GM12878 (cell line): ENCODE measurements around the gene FBLN5.

Source experiments
- CTCF ChIP-seq, 3 experiments: IDR thresholded peaks in 2 of 3; conservative IDR thresholded peaks in 1 of 3; 2 replicates each; pipeline ENCODE4 v1.5.1; 2011; ENCODE audit warnings: low read depth in 3 of 3, low read length in 3 of 3, mild to moderate bottlenecking in 3 of 3, control low read depth in 2 of 3, moderate library complexity in 2 of 3, inconsistent platforms in 1 of 3, mixed read lengths in 1 of 3; ENCODE audit not compliant: control insufficient read depth in 2 of 3, insufficient read depth in 1 of 3; ENCODE audit errors: extremely low read depth in 1 of 3
- EP300 ChIP-seq, 2 experiments: fragments of 150-350 bp in 1 of 2; IDR thresholded peaks; 2 replicates each; pipeline ENCODE4 v1.6.1; 2011 to 2012; ENCODE audit warnings: low read depth in 2 of 2, low read length in 2 of 2, borderline replicate concordance in 1 of 2, improper control_type of control experiment in 1 of 2, inconsistent platforms in 1 of 2; ENCODE audit not compliant: control insufficient read depth in 1 of 2
- NFYA ChIP-seq: IDR thresholded peaks from 2 replicates; pipeline ENCODE4 v1.6.1; 2011; ENCODE audit warnings: low read depth, mild to moderate bottlenecking, low read length, improper control_type of control experiment, borderline replicate concordance
- POLR2A ChIP-seq: IDR thresholded peaks from 2 replicates; pipeline ENCODE4 v1.6.1; 2011; ENCODE audit warnings: low read depth, mild to moderate bottlenecking, low read length
- POLR2AphosphoS5 ChIP-seq: IDR thresholded peaks from 2 replicates; pipeline ENCODE4 v1.6.1; 2011; ENCODE audit warnings: mild to moderate bottlenecking, low read length, inconsistent platforms
- REST ChIP-seq: IDR thresholded peaks from 2 replicates; pipeline ENCODE4 v1.6.1; 2012; ENCODE audit warnings: mild to moderate bottlenecking, low read depth, low read length
- ZZZ3 ChIP-seq: IDR thresholded peaks from 2 replicates; pipeline ENCODE4 v1.6.1; 2011; ENCODE audit warnings: low read depth; ENCODE audit not compliant: control insufficient read depth, insufficient read length

GRCh38 chr14:91961297-91962220 lies 14.1 kb upstream of the FBLN5 start:
- TF ChIP-seq REST (no peak), EP300 (IDR thresholded peaks at IDR 0.05; ENCODE audit: borderline replicate concordance in 1 of 2, control insufficient read depth in 1 of 2, low read depth in 2 of 2, low read length in 2 of 2) (no peak), NFYA (no peak), POLR2A (no peak), ZZZ3 (no peak), CTCF (IDR thresholded peaks at IDR 0.05 in 2 of 3, conservative IDR thresholded peaks at IDR 0.05 in 1 of 3; ENCODE audit: control insufficient read depth in 2 of 3, extremely low read depth in 1 of 3, insufficient read depth in 1 of 3, low read depth in 3 of 3, low read length in 3 of 3) (no peak), POLR2AphosphoS5 (no peak)
